ENCODE data around the gene NPAS4. TPM values are rescaled to one million over a fixed set of nuclear protein-coding genes. Genes with fewer than 3 reads are reported as not detected.
"Not testable (repeated sequence)": the region's sequence is repeated elsewhere in the genome, so short reads cannot be mapped to it uniquely, and the experiment has no call there.

NPAS4 gene
- polyA plus RNA-seq, 1 donor, result 1.7 TPM

DNA sequence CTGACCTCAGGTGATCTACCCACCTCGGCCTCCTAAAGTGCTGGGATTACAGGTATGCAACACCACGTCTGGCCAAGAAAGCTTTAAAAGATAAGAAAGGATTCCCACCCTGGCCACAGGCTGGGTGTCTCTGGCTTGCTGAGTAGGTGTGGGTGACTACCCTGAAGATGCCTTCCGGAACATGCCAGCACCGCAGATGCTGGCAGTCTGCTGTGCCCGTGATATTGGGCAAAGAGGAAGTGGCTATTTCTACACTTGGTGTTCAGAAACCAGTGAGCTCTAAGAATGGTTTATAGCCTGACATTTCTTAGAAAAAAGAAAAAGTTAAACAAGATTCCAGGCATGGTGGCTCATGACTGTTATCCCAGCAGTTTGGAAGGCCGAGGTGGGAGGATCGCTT, 11.8 kb downstream of the NPAS4 start:
- Histone ChIP-seq H3K9me3 (ENCODE audit: control insufficient read depth, low read depth, low read length) (no peaks in the 10 kb centered on the region), H3K27me3 (ENCODE audit: control insufficient read depth, insufficient read depth, low read length) (no peaks in the 10 kb centered on the region), H3K4me1 (ENCODE audit: control insufficient read depth, insufficient read depth, low read length) (peaks cover 4% of the 10 kb centered on the region), H3K36me3 (ENCODE audit: control insufficient read depth, insufficient read depth, low read length) (peaks cover 30% of the 10 kb centered on the region), H3K27ac (ENCODE audit: low read length) (no peak overlapping the region), H3K4me3 (ENCODE audit: low read length) (no peak overlapping the region)
- 100% methylated on average over 2 of the region's 7 CpGs for WGBS (ENCODE audit: insufficient coverage, low lambda C conversion rate)
- DNase-seq, result no peak

DNA sequence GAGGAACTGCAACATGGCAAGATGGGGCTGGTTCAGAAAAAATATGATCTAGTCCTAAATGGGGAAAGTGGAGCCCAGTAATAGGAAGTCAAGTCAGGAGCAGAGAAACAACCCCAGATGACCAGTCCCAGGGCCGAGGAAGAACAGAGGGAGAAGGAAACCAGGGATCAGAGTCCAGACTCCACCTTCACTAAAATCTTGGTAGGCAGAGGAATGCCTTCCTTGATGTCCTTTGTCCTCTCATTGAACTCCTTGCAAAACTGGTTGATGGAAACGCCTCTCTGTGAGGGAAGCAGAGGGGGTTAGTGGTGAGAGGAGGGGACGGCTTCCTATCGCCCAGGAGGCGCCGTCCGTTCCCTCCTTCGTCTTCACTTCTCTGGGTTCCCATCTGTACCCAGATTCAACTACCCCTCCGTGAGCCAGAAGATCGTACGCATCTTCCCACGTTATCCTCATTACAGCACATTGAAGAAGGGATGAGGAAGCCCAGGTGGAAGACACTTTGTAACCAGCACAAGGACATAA, 17.2 kb downstream of the NPAS4 start:
- Histone ChIP-seq H3K9me3 (ENCODE audit: control insufficient read depth, low read depth, low read length) (no peaks in the 10 kb centered on the region), H3K27me3 (ENCODE audit: control insufficient read depth, insufficient read depth, low read length) (no peaks in the 10 kb centered on the region), H3K36me3 (ENCODE audit: control insufficient read depth, insufficient read depth, low read length) (peaks cover 24% of the 10 kb centered on the region), H3K4me3 (ENCODE audit: low read length) (peak overlapping the region; percentile 76), H3K27ac (ENCODE audit: low read length) (peak overlapping the region; percentile 76), H3K4me1 (ENCODE audit: control insufficient read depth, insufficient read depth, low read length) (peaks cover 9% of the 10 kb centered on the region)
- no CpG with 5 or more reads among the region's 12 CpGs for WGBS (ENCODE audit: insufficient coverage, low lambda C conversion rate)
- peak; percentile 9 to 52 for DNase-seq

DNA sequence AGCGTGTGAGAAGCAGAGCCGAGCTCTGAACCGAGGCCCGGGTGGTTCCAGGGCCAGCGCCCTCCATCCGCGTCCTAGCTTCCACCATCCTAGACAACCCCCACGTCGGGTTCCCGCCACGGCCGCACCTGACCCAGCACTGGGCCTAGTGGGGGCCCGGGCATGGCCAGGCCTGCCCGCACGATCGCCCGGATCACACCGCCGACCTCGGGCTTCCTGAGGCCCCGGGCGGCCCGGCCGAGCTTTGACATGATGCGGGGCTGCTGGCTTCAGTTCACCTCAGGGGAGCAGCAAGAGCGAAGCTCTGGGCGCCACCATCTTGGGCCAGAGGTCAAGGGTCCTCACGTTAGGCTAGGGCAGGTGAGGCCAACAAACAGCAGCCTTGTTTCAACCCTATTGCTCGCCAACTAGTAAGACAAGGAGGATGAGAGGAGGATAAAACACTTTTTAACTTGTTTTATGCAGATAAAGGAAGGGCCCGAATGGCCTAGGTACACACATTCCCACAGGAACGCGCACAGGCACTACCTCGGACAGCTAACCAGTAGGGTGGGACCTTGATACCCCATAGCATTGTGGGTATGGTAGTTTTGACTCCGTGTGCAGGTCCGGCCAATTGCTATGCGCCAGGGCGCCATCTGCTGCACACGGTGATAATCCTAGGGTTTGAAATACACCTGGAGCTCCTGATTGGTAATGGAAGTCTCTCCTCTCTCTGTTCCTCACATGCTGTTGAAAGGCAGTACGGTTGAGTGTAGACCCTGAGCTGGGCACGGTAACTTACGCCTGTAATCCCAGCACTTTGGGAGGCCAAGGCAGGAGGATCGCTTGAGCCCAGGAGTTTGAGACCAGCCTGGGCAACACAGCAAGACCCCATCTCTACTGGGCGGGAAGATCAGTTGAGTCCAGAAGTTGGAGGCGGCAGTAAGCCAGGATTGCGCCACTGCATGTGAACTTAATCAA, 17.9 kb downstream of the NPAS4 start, which contains the start of gene MRPL11:
Gene MRPL11 (minus strand): TSS at position 345 of the 963 bp plus-strand sequence. CDS start 94 bp downstream, at position 251.
- Histone ChIP-seq H3K4me1 (ENCODE audit: control insufficient read depth, insufficient read depth, low read length) (peaks cover 9% of the 10 kb centered on the region), H3K4me3 (ENCODE audit: low read length) (peak within 1 kb of the TSS; percentile 76), H3K27ac (ENCODE audit: low read length) (peak within 1 kb of the TSS; percentile 76), H3K27me3 (ENCODE audit: control insufficient read depth, insufficient read depth, low read length) (no peaks in the 10 kb centered on the region), H3K36me3 (ENCODE audit: control insufficient read depth, insufficient read depth, low read length) (peaks cover 24% of the 10 kb centered on the region), H3K9me3 (ENCODE audit: control insufficient read depth, low read depth, low read length) (peaks cover 4% of the 10 kb centered on the region)
- no CpG with 5 or more reads among the region's 45 CpGs for WGBS (ENCODE audit: insufficient coverage, low lambda C conversion rate)
- DNase-seq, result peak; percentile 94 to 96

DNA sequence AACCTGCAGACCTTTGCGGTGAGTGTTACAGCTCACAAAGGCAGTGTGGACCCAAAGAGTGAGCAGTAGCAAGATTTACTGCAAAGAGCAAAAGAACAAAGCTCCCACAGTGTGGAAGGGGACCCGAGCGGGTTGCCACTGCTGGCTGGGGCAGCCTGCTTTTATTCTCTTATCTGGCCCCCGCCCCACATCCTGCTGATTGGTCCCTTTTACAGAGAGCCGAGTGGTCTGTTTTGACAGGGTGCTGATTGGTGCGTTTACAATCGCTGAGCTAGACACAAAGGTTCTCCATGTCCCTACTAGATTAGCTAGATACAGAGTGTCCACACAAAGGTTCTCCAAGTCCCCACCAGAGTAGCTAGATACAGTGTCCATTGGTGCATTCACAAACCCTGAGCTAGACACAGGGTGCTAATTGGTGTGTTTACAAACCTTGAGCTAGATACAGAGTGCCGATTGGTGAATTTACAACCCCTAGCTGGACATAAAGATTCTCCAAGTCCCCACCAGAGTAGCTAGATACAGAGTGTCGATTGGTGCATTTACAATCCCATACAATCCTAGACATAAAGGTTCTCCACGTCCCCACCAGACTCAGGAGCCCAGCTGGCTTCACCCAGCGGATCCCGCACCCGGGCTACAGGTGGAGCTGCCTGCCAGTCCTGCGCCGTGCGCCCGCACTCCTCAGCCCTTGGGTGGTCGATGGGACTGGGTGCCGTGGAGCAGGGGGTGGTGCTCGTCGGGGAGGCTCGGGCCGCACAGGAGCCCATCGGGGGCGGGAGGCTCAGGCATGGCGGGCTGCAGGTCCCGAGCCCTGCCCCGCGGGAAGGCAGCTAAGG, 19.5 kb downstream of the NPAS4 start:
- peaks cover 20% of the 10 kb centered on the region for H3K36me3 ChIP-seq (ENCODE audit: control insufficient read depth, insufficient read depth, low read length)
- 100% methylated on average over 1 of the region's 29 CpGs for WGBS (ENCODE audit: insufficient coverage, low lambda C conversion rate)
- not testable (repeated sequence) for H3K9me3 ChIP-seq (ENCODE audit: control insufficient read depth, low read depth, low read length); H3K27ac ChIP-seq (ENCODE audit: low read length); H3K27me3 ChIP-seq (ENCODE audit: control insufficient read depth, insufficient read depth, low read length); DNase-seq; H3K4me1 ChIP-seq (ENCODE audit: control insufficient read depth, insufficient read depth, low read length); H3K4me3 ChIP-seq (ENCODE audit: low read length)

DNA sequence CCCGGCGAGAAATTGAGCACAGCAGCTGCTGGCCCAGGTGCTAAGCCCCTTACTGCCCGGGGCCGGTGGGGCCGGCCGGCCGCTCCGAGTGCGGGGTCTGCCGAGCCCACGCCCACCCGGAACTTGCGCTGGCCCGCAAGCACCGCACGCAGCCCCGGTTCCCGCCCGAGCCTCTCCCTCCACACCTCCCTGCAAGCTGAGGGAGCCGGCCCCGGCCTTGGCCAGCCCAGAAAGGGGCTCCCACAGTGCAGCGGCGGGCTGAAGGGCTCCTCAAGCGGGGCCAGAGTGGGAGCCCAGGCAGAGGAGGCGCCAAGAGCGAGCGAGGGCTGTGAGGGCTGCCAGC, 20.1 kb downstream of the NPAS4 start:
- peaks cover 14% of the 10 kb centered on the region for H3K36me3 ChIP-seq (ENCODE audit: control insufficient read depth, insufficient read depth, low read length)
- H3K9me3 ChIP-seq (ENCODE audit: control insufficient read depth, low read depth, low read length); H3K27ac ChIP-seq (ENCODE audit: low read length); DNase-seq; H3K4me3 ChIP-seq (ENCODE audit: low read length); H3K4me1 ChIP-seq (ENCODE audit: control insufficient read depth, insufficient read depth, low read length); H3K27me3 ChIP-seq (ENCODE audit: control insufficient read depth, insufficient read depth, low read length): not testable (repeated sequence)
- no CpG with 5 or more reads among the region's 27 CpGs for WGBS (ENCODE audit: insufficient coverage, low lambda C conversion rate)

DNA sequence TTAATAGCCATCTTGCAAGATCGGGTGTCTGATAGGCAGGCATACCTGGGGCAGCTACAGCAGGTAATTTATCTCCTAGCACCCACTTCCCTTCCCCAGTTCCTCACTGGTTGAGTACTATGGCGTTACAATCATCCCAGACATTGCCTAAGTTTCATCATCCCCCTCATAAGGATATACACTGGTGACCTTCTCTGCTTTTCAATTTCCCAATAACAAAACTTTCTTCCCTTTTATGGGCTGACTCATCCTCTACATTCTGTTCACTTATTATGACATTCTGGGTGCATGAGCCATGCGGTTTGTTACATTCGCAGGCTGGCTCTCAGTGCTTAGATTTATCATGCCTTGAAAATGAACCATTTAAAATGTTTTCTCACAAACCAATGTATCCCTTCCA, 22.8 kb downstream of the NPAS4 start:
- no peak overlapping the region for H3K27ac ChIP-seq (ENCODE audit: low read length)

DNA sequence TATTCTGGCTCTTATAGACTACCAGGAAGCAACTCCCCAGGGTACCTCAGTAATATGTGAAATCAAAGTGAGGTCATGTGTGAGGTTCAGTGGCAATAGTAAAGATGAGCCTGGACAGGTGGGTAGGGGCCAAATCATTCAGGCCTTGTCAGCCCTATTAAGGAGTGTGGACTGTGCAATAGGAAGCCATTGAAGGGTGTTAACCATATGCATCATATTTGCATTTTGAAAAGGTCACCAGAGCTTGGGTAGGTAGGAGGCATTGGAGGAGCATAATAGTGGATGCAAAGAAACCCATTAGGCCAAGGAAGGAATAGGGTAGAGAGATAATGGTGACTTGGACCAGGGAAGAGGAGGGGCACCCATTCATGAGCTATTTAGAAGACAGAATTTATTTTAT, 26.2 kb downstream of the NPAS4 start:
- Histone ChIP-seq H3K27me3 (ENCODE audit: control insufficient read depth, insufficient read depth, low read length) (peaks cover 2% of the 10 kb centered on the region), H3K27ac (ENCODE audit: low read length) (no peak overlapping the region), H3K4me3 (ENCODE audit: low read length) (no peak overlapping the region), H3K9me3 (ENCODE audit: control insufficient read depth, low read depth, low read length) (peaks cover 4% of the 10 kb centered on the region), H3K4me1 (ENCODE audit: control insufficient read depth, insufficient read depth, low read length) (no peaks in the 10 kb centered on the region), H3K36me3 (ENCODE audit: control insufficient read depth, insufficient read depth, low read length) (no peaks in the 10 kb centered on the region)
- DNase-seq, result no peak

More for the DNA sequence above, 22.8 kb downstream of the NPAS4 start:
- no peaks in the 10 kb centered on the region for H3K4me1 ChIP-seq (ENCODE audit: control insufficient read depth, insufficient read depth, low read length)
- no peaks in the 10 kb centered on the region for H3K27me3 ChIP-seq (ENCODE audit: control insufficient read depth, insufficient read depth, low read length)
- H3K36me3 ChIP-seq (ENCODE audit: control insufficient read depth, insufficient read depth, low read length), result no peaks in the 10 kb centered on the region
- H3K9me3 ChIP-seq (ENCODE audit: control insufficient read depth, low read depth, low read length), result peaks cover 4% of the 10 kb centered on the region
- 100% methylated on average over 1 of the region's 4 CpGs for WGBS (ENCODE audit: insufficient coverage, low lambda C conversion rate)
- DNase-seq, result no peak
- H3K4me3 ChIP-seq (ENCODE audit: low read length), result no peak overlapping the region

DNA sequence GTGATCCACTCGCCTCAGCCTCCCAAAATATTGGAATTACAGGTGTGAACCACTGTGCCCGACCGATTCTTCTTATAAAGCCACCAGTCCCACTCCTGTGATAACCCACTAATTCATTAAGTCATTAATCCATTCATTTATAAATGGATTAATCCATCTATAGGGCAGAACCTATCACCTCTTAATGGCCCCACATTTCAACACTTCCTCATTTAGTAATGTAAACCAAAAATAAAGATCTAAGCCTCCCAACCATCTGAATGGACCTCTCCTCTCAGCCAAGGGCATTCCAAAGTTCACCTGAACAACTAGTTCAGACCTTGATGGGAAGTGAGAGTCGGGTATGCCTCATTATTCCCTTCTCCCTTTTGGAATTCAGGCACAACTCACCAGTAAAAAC, 27.7 kb downstream of the NPAS4 start:
- Histone ChIP-seq H3K27ac (ENCODE audit: low read length) (no peak overlapping the region), H3K36me3 (ENCODE audit: control insufficient read depth, insufficient read depth, low read length) (no peaks in the 10 kb centered on the region), H3K4me3 (ENCODE audit: low read length) (no peak overlapping the region), H3K9me3 (ENCODE audit: control insufficient read depth, low read depth, low read length) (peaks cover under 1% of the 10 kb centered on the region), H3K4me1 (ENCODE audit: control insufficient read depth, insufficient read depth, low read length) (no peaks in the 10 kb centered on the region), H3K27me3 (ENCODE audit: control insufficient read depth, insufficient read depth, low read length) (peaks cover 2% of the 10 kb centered on the region)
- WGBS (ENCODE audit: insufficient coverage, low lambda C conversion rate), result no CpG with 5 or more reads among the region's 4 CpGs
- no peak for DNase-seq

DNA sequence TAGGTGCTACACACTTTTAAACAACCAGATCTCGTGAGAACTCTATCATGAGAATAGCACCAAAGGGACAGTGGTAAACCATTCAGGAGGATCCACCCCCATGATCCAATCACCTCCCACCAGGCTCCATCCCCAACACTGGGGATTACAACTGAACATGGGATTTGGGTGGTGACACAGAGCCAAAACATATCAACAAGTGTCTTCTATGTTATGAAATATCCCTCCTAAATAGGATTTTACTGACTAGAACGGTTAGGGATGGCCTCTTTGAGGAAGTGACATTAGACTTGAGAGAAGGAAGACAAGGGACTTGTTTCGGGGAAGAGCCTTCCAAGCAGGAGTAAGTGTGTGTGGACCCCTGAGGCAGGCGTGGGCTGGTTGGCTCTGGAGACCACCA, 29.7 kb downstream of the NPAS4 start:
- no peak overlapping the region for H3K4me3 ChIP-seq (ENCODE audit: low read length)
- peaks cover 11% of the 10 kb centered on the region for H3K27me3 ChIP-seq (ENCODE audit: control insufficient read depth, insufficient read depth, low read length)
- DNase-seq, result no peak
- WGBS (ENCODE audit: insufficient coverage, low lambda C conversion rate), result no CpG with 5 or more reads among the region's 4 CpGs
- no peaks in the 10 kb centered on the region for H3K9me3 ChIP-seq (ENCODE audit: control insufficient read depth, low read depth, low read length)
- no peaks in the 10 kb centered on the region for H3K36me3 ChIP-seq (ENCODE audit: control insufficient read depth, insufficient read depth, low read length)
- H3K4me1 ChIP-seq (ENCODE audit: control insufficient read depth, insufficient read depth, low read length), result no peaks in the 10 kb centered on the region
- H3K27ac ChIP-seq (ENCODE audit: low read length), result no peak overlapping the region

DNA sequence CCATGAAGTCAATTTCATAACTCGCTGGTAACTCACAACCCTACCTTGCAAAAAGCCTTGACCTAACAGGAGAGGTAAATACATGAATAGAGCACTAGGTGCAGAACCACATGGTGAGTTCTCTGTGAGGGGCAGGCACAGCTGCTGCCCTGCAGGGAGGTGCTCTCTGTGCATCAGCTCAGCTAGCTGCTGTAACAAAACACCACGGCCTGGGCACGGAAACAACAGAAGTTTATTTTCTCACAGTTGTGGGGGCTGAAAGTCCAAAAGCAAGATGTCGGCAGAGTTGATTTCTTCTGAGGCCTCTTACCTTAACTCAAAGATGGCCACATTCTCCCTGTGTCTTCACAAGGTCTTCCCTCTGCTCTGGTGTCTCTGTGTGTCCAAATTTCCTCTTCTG, 30.8 kb downstream of the NPAS4 start:
- Histone ChIP-seq H3K4me3 (ENCODE audit: low read length) (no peak overlapping the region), H3K4me1 (ENCODE audit: control insufficient read depth, insufficient read depth, low read length) (no peaks in the 10 kb centered on the region), H3K27me3 (ENCODE audit: control insufficient read depth, insufficient read depth, low read length) (peaks cover 11% of the 10 kb centered on the region), H3K36me3 (ENCODE audit: control insufficient read depth, insufficient read depth, low read length) (no peaks in the 10 kb centered on the region), H3K9me3 (ENCODE audit: control insufficient read depth, low read depth, low read length) (no peaks in the 10 kb centered on the region), H3K27ac (ENCODE audit: low read length) (no peak overlapping the region)
- no CpG with 5 or more reads among the region's 4 CpGs for whole genome bisulfite sequencing (ENCODE audit: insufficient coverage, low lambda C conversion rate)
- no peak for DNase-seq
